NCI-H2029 treated with DMSO at 0.1 percent for 48 hours (cell line): Measurements from ENCODE around the gene GZF1.

Experiments
- DNase-seq: peaks from one replicate; lab custom pipeline; 2025; lab: John Stamatoyannopoulos, UW

Gene GZF1

DNA sequence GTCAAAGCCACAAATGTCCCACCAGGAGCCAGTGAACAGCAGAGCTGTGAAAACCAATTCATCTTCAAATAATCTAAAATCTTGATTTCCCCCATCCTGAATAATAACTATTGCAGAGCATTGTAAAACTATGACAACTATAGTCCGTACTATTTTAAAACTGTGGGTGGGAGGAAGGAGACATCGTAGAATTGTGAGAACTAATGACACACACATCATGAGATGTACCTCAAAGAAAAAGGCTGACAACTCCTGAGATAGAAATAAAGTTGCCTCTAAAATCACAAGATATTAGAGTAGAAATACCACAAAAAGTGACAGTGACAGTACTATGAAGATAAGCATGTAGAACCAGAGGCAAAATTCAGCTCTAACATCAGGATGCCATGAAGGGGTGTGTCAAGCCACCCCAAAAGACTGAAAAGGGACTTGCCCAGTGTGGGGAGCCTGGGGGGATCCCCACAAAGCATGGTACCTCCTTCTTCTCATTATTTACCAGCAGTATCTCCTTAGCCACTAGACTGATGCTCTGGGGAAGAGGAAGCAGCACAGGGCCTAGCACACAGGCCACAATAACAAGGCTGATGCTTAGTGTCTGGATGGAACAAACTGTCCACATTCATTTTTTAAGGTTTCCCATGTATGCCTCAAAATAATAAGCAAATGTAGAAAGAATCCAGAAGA is 45.9 kb downstream of the GZF1 start:
- DNase-seq = no peak

DNA sequence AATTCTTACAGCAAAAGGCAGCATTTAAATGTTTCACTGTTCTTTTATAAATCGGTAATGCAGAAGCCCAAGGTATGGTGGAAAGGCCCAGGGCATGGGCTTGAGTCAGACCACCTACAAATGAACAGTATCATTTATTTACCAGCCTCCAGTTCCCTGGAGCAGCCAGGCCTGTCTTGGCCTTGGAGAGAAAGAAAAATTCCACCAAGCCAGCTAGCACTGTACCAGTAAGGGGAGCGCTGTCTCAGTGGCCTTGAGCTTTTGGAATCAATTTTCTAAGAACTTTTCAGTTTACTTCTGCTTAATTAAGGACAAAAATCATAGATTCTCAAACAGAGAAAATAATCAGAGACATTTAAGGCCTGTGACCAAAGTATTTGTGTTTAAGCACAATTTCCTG is 47.0 kb downstream of the GZF1 start:
- DNase-seq = no peak

DNA sequence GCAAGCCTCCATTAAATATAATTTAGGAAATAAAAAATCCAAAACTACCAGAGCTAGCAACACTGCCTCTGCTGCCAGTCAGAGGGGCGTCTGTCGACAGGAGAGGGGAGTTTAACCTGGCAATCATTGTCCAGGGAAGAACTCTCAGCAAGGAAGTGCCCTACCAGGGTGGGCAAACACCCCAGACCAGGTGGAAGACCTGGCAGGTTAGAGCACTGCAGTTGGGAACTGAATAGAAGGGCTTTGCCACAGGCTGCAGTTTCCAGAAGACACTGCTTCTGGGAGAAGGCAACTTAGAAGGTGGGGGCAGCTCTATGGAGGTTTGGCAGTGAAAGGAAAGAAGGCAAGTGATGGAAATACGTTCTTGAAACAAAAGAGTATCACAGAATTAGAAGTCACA is 47.8 kb downstream of the GZF1 start:
- no peak for DNase-seq

- DNase-seq = no peak
These were observed 49.1 kb downstream of the GZF1 start for GRCh38 chr20:23410916-23411695.

- DNase-seq = no peak
These were observed 50.0 kb downstream of the GZF1 start for GRCh38 chr20:23412026-23412425.

GRCh38 chr20:23413862-23414422 is 52.0 kb downstream of the GZF1 start:
- no peak for DNase-seq

DNA sequence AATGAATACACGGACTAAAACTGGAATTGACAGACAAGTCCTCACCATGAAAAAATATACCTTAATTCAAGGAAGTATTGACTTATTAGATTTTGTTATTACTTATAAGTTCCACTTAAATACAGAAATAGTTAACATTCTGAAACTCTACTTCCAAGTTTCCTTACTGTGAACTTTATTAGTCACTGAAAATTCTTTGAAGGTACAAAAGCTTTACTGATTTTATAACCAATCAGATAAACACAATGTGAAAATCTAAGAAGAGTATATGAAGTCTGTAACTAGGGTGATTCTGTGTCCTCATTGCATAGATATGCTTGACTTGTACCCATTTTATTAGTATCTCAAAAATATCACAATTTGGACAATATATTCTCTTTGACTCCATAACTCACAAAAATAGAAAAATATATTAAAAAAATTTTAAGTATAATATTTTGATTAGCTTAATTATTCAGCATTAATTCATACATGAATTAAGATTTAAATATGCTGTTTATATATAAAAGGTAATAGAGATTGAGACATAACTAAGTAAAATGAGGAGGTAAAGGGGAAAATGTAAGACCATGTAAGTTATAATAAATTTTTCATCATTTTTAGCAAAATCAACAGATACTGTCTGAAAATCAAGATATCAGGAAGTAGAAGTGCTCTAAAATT is 52.7 kb downstream of the GZF1 start:
- DNase-seq = no peak

DNA sequence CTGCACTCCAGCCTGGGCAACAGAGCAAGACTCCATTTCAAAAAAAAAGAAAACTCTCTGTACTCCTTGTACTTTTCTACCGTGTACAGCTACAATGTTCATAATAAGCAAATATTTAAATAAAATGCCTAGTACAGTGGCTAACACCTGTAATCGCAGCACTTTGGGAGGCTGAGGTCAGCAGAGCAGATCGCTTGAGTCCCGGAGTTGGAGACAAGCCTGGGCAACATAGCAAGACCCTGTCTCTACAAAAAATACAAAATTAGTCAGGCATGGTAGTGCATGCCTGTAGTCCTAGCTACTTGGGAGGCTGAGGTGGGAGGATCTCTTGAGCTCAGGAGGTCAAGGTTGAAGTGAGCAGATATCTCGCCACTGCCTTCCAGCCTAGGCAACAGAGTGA is 53.6 kb downstream of the GZF1 start:
- no peak for DNase-seq

GRCh38 chr20:23415959-23416583 is 54.1 kb downstream of the GZF1 start:
- no peak for DNase-seq

DNA sequence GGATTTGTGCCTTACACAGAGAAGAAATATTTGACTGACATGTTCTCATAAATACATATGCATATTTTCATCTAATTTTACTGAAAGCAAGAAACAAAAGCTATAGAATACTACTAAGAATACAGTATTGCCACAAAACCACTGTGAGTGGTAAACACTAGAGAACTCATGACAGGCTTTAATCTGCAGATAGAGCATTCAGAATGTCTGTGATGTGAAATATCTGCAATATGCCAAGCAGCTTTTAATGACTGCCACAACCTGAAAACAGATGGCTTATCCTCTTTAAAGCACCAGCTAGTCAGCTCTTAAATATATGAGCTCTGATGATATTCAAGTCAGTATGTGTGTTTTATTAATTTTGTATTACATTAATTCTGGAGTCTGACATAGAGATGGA is 55.9 kb downstream of the GZF1 start:
- DNase-seq = no peak

DNA sequence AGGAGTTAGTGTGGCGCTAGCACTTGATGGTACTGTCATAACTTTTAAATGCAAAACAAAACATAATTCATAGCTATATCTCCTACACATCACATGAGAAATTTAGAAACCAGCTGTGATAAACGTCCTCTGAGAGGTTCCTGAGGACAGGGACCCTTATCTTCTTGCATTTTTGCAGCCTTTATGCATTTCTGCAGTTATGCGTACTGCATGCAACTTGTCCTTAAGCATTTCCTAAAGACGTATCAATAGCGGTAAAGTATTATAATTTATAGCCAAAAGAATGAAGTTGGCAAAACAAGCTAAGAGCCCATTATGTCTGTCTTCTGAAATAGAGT is 57.6 kb downstream of the GZF1 start:
- DNase-seq = no peak

DNA sequence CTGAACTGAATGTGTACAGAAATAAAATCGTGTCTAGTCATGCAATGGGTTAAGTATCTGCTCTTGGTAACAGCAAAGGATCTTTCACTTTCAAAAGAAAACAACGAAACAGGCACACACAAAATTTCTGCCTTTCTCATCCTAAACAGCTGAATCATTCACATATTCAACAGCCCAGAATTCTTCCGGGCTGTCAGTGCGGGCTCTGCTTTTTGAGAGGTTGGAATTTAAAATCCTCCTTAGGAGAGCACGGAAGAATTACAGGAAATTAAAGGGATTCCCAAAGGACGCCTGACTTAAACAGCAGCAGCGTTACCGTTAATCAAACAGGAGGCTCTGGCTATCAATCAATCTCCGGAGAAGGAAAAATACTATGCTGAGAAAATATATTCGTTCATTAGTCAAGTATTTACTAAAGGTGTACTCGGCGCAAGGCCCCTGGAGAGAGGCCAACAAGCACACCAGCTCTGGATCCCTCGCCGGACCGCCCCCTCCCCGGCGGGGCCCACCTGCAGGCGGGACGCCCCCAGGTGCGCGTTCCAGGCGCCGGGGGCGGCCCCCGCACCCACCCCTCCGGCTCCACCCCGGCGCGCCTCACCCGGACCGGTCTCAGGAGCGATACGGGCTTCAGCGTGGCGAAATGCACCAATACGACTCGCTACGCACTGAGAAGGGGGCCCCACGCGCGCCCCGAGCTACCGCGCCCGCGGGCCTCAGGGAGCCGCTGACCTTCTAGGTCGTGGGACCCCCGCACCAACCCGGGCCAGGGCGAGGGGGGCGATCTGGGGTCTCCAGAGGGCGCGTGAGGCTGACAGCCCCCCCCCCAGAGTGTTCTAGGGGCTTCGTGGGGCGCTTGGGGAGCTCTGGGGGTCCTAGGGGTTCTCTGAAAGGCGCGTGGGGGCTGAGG is 58.3 kb downstream of the GZF1 start:
- DNase-seq = no peak

DNA sequence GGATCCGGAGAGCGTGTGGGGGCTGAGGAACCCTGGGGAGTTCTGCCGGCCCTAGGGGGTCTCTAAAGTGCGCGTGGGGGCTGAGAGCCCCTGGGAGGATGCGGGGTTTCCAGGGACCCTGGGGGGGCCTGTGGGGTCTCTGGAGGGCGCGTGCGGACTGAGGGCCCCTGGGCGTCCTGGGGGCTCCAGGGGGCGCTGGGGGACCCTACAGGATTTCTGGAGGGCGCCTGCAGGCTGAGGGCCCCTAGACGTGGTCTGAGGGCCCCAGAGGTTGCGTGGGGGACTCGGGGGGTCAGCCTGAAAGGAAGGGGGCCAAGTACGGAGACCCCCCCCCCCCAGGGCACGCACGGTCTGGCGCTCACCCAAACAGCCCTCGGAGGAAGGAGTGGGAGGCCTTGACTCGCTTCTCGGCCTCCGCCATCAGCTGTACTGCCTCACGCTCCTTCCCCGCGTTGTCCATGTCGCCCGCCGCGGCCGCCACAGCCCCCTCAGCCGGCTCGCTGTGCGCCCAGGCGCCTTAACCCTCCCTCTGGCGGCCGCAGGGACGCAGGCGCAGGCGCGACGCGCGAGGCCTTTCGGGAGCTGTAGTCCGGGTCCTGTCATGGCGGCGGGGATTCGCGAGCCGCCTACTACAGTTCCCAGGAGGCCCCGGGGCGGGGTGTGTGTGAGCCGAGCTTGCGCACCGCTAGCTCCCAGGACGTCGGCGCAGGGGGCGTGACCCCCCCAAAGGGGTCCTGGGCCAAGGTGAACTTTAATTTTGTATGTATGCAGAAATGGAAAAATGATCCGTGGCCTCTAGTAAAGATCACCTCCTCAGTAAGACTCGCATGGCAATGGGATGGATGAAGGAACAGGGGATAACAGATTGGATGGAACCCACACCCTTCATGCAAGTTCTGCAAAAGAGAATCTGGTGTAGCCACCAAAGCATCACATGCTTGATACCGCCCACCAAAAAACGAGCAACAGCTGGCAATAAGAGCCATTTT is 59.3 kb downstream of the GZF1 start, which contains the start of gene NAPB:
TSS of gene NAPB (minus strand) at position 546 of the 989 bp plus-strand sequence. CDS start at position 460, 86 bp downstream.
- DNase-seq = peak; percentile 49
